ENCODE data around the gene PARVG.

DNA sequence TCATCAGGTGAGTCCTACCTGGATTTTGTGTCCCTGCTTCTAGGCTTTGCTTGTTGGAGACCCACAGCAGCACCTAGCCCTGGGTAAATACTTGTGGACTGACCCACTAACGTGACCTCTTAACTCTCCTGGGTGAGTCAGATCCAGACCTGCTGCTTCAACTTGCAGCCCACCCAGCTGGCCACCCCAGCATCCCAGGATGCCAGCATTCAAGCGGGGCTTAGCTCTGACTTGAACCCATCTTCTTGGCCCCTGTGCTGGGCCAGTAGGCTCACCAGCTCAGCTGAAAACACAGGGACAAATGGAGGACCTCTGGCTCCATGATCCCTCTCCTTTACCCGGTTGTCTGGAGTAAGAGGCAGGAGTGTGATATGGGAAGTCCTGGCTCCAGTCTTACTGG is 33.5 kb downstream of the PARVG start:
- TF ChIP-seq, protein P1, sequence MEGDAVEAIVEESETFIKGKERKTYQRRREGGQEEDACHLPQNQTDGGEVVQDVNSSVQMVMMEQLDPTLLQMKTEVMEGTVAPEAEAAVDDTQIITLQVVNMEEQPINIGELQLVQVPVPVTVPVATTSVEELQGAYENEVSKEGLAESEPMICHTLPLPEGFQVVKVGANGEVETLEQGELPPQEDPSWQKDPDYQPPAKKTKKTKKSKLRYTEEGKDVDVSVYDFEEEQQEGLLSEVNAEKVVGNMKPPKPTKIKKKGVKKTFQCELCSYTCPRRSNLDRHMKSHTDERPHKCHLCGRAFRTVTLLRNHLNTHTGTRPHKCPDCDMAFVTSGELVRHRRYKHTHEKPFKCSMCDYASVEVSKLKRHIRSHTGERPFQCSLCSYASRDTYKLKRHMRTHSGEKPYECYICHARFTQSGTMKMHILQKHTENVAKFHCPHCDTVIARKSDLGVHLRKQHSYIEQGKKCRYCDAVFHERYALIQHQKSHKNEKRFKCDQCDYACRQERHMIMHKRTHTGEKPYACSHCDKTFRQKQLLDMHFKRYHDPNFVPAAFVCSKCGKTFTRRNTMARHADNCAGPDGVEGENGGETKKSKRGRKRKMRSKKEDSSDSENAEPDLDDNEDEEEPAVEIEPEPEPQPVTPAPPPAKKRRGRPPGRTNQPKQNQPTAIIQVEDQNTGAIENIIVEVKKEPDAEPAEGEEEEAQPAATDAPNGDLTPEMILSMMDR (IDR thresholded peaks at IDR 0.05; ENCODE audit: control extremely low read depth in 1 of 3, insufficient read depth in 1 of 3, low read depth in 1 of 3, low read length in 3 of 3), result no peak
- no peak for TF ChIP-seq EZH2 (IDR thresholded peaks at IDR 0.05; ENCODE audit: low read depth, low read length, severe bottlenecking)
- no peak for TF ChIP-seq JUND (IDR thresholded peaks at IDR 0.05; ENCODE audit: low read length)
- no peak for TF ChIP-seq TCF12 (IDR thresholded peaks at IDR 0.05; ENCODE audit: low read depth, low read length)
- no peak for TF ChIP-seq GTF2F1 (IDR thresholded peaks at IDR 0.05; ENCODE audit: borderline replicate concordance, low read depth, low read length)
- no peak for TF ChIP-seq POLR2A (IDR thresholded peaks at IDR 0.05; ENCODE audit: control extremely low read depth in 1 of 2, low read depth in 2 of 2, low read length in 2 of 2)
- TF ChIP-seq POLR2AphosphoS5 (IDR thresholded peaks at IDR 0.05; ENCODE audit: low read depth, low read length), result no peak
